K562 (cell line): Measurements from ENCODE around the gene PET100. TPM values are rescaled to one million over a fixed set of nuclear protein-coding genes. Genes with fewer than 3 reads are reported as not detected.

Experiments used
- ATAC-seq: fragments of 200-7000 bp; cut with Tn5 transposase; 3 replicates; pipeline ENCODE4 v1.9.1; 2020; ENCODE audit warnings: moderate library complexity
- BruUV-seq: library from RNA; stranded (reverse); fragments of 400-500 nt; replicated peaks from 2 replicates; lab custom pipeline; 2021; lab: Mats Ljungman, UMichigan
- CTCF ChIA-PET: fragments of 300-600 bp; formaldehyde crosslinking; extraction: SDS; loops from one replicate; lab custom pipeline; 2021; ENCODE audit warnings: low intra/inter-chr PET ratio; lab: Yijun Ruan, JAX
- POLR2A ChIA-PET: fragments of 300-600, 350-650 bp; sonication (Branson Sonifier 250); formaldehyde crosslinking; extraction: SDS; loops from one replicate; lab custom pipeline; 2021; ENCODE audit warnings: antibody characterized with exemption, inconsistent platforms; lab: Yijun Ruan, JAX
- DNase-seq, 4 experiments: peaks; one replicate each; pipeline versions ENCODE4 v3.0.0 to v3.0.0-alpha.2; 2011 to 2018; ENCODE audit warnings: low spot score in 3 of 4, mixed read lengths in 3 of 4; ENCODE audit errors: extremely low read depth in 1 of 4
- FAIRE-seq: peaks from 2 replicates; lab custom pipeline; 2011; peaks lifted over from hg19 to GRCh38; lab: Jason Lieb, UNC
- H2AFZ ChIP-seq: 2 replicates; pipeline ENCODE4 v1.6.0; 2011; ENCODE audit warnings: low read depth, low read length, control low read depth, inconsistent platforms
- H3K27ac ChIP-seq: fragments of 200-600 bp; 3 replicates; pipeline ENCODE4 v1.8.0; 2011; ENCODE audit warnings: low read depth, mild to moderate bottlenecking, control low read depth, inconsistent platforms, low read length, moderate library complexity, mixed read lengths; ENCODE audit errors: extremely low read depth
- H3K27me3 ChIP-seq, 2 experiments: fragments of 300-600 bp in 1 of 2; 2 replicates in 1 of 2; 3 replicates in 1 of 2; pipeline versions ENCODE4 v1.6.0 to v1.8.0; 2011; ENCODE audit warnings: inconsistent platforms in 2 of 2, low read length in 2 of 2, mild to moderate bottlenecking in 1 of 2, mixed read lengths in 1 of 2, moderate library complexity in 1 of 2; ENCODE audit not compliant: control insufficient read depth in 2 of 2, insufficient read depth in 2 of 2
- H3K36me3 ChIP-seq: fragments of 300-600 bp; 3 replicates; pipeline ENCODE4 v1.8.0; 2011; ENCODE audit warnings: mild to moderate bottlenecking, low read length, inconsistent platforms; ENCODE audit not compliant: control insufficient read depth, insufficient read depth
- H3K4me1 ChIP-seq, 2 experiments: fragments of 200-600 bp in 1 of 2; replicated peaks in 1 of 2; 2 replicates in 1 of 2; 3 replicates in 1 of 2; pipeline versions ENCODE4 v1.5.1 to v1.8.0; 2011; ENCODE audit warnings: inconsistent platforms in 2 of 2, low read length in 2 of 2, mild to moderate bottlenecking in 1 of 2, mixed read lengths in 1 of 2, moderate library complexity in 1 of 2; ENCODE audit not compliant: control insufficient read depth in 2 of 2, insufficient read depth in 2 of 2
- H3K4me2 ChIP-seq: 2 replicates; pipeline ENCODE4 v1.6.1; 2011; ENCODE audit warnings: low read length, control low read depth, inconsistent platforms, mixed read lengths; ENCODE audit not compliant: insufficient read depth
- H3K4me3 ChIP-seq: fragments of 200-600 bp; sonication (generic), shearing (Covaris generic); 2 replicates; pipeline ENCODE4 v1.5.1; 2016; ENCODE audit warnings: control low read depth, inconsistent platforms
- H3K79me2 ChIP-seq: fragments of 200-600 bp; 3 replicates; pipeline ENCODE4 v1.8.0; 2011; ENCODE audit warnings: low read length, inconsistent platforms; ENCODE audit not compliant: control insufficient read depth, insufficient read depth
- H3K9ac ChIP-seq, 2 experiments: 2 replicates each; pipeline versions ENCODE4 v1.6.0 to v1.6.1; 2011; ENCODE audit warnings: low read depth in 2 of 2, low read length in 2 of 2, control low read depth in 1 of 2, inconsistent platforms in 1 of 2, mild to moderate bottlenecking in 1 of 2, mixed read lengths in 1 of 2; ENCODE audit not compliant: insufficient read depth in 1 of 2
- H3K9me1 ChIP-seq: one replicate; pipeline ENCODE4 v1.6.0; 2011; ENCODE audit warnings: inconsistent platforms, mild to moderate bottlenecking, low read length, moderate library complexity; ENCODE audit not compliant: control insufficient read depth, insufficient read depth
- H3K9me3 ChIP-seq: replicated peaks from 2 replicates; pipeline ENCODE4 v1.5.1; 2011; ENCODE audit warnings: low read depth, low read length, inconsistent platforms; ENCODE audit not compliant: control insufficient read depth, insufficient read depth
- H4K20me1 ChIP-seq: replicated peaks from 2 replicates; pipeline ENCODE4 v1.6.1; 2011; ENCODE audit warnings: low read length, inconsistent platforms, mixed read lengths; ENCODE audit not compliant: control insufficient read depth, insufficient read depth
- HCFC1 ChIP-seq: IDR thresholded peaks from 2 replicates; pipeline ENCODE4 v1.6.1; 2012; ENCODE audit warnings: low read depth, low read length, improper control_type of control experiment
- HDAC6 ChIP-seq: IDR thresholded peaks from 2 replicates; pipeline ENCODE4 v1.6.1; 2012; ENCODE audit warnings: low read depth, mild to moderate bottlenecking, control low read depth, inconsistent platforms, low read length, moderate library complexity
- NCOA2 ChIP-seq, 2 experiments: fragments of 450-650 bp; IDR thresholded peaks; 2 replicates each; pipeline ENCODE4 v1.6.1; 2018; ENCODE audit warnings: mild to moderate bottlenecking in 2 of 2, moderate library complexity in 1 of 2; ENCODE audit not compliant: partially characterized antibody in 2 of 2
- ZBTB2 ChIP-seq: fragments of 450-650 bp; IDR thresholded peaks from 2 replicates; pipeline ENCODE4 v1.6.1; 2016; ENCODE audit warnings: antibody characterized with exemption
- ZHX1 ChIP-seq: fragments of 150-350 bp; conservative IDR thresholded peaks from 2 replicates; pipeline ENCODE4 v1.6.1; 2014; ENCODE audit warnings: low read length
- WGBS: fragments of 100-300 bp; shearing (Covaris generic); methylation state at CpG from one replicate; pipeline ENCODE4 v1.1.6; 2016; ENCODE audit warnings: low coverage, mixed read lengths; ENCODE audit not compliant: insufficient coverage; ENCODE audit errors: missing lambda C conversion rate; 5-methylcytosine and 5-hydroxymethylcytosine counted together
- in situ Hi-C: fragments of 300-500 bp; cut with MboI; formaldehyde crosslinking; loops from 4 replicates; pipeline ENCODE4 v1.15.0; 2018; ENCODE audit warnings: inconsistent platforms, mixed read lengths
- intact Hi-C: fragments of 100-400 bp; cut with micrococcal nuclease; formaldehyde crosslinking; loops from 2 replicates; pipeline ENCODE4 v1.14.2; 2022
- polyA plus RNA-seq, 8 experiments: library from polyadenylated mRNA; depleted of rRNA in 4 of 8; stranded (reverse) in 5 of 8; unstranded in 3 of 8; fragments of >200 nt; fragmentation: Nextera tagmentation in 2 of 8; fragmentation: Illumina TruSeq in 1 of 8; extraction: Ambion mirVana in 2 of 8; extraction: Trizol in 1 of 8; gene quantifications; 2 replicates each; pipeline versions ENCODE4 v1.2.1 to v1.2.3, GENCODE V29; 2011 to 2014; ENCODE audit warnings: inconsistent platforms in 1 of 8, missing spikeins in 1 of 8
- total RNA-seq, 7 experiments: library from RNA; depleted of rRNA in 6 of 7; stranded (reverse); fragments of >200 nt in 6 of 7; fragmentation: Illumina TruSeq in 2 of 7; extraction: Trizol in 2 of 7; gene quantifications; 2 replicates each; pipeline versions ENCODE4 v1.2.1 to v1.2.3, GENCODE V29; 2011 to 2021; ENCODE audit warnings: low replicate concordance in 1 of 7

The PET100 gene
- total and polyA plus RNA-seq, 9 of the 15 experiments (the other 6 are each of a cell fraction or from before 2014, with no cell fraction given) = 62.3 to 351 (median 98.3) TPM

GRCh38 chr19:7643031-7643415 is 13.4 kb downstream of the PET100 start:
- intact Hi-C loops (no loop called here), in situ Hi-C loops (no loop called here)
- DNase-seq (no peak), ATAC-seq (no peak), FAIRE-seq (no peak)
- H3K27me3 ChIP-seq = no peaks in the 10 kb centered on the region; a peak in 1 of 5 replicates
- H3K36me3 ChIP-seq = peaks cover 77% of the 10 kb centered on the region; the same call in 2 of the 3 replicates
- peaks cover 6% of the 10 kb centered on the region; the same call in 1 of the 2 replicates for H3K9me3 ChIP-seq
- H3K4me3 ChIP-seq = no peak overlapping the region
- BruUV-seq = no TSS peak
- 0 out of 4 replicates have a peak overlapping the region, but pooled peaks of 1 of the 2 experiments have one; percentile 14 for H3K9ac ChIP-seq
- H3K79me2 ChIP-seq = peaks cover 26% of the 10 kb centered on the region
- TF ChIP-seq ZBTB2 = no peak
- TF ChIP-seq HDAC6 = no peak
- TF ChIP-seq ZHX1 = no peak
- no peak for TF ChIP-seq NCOA2 (IDR thresholded peaks at IDR 0.05; ENCODE audit: partially characterized antibody in 2 of 2)
- TF ChIP-seq HCFC1 = no peak
- peaks cover 3 to 73% of the 10 kb centered on the region in 2 experiments; a peak in 4 of 5 replicates for H3K4me1 ChIP-seq
- no peak overlapping the region for H3K27ac ChIP-seq
- H2AFZ ChIP-seq = no peak overlapping the region
- H4K20me1 ChIP-seq = peaks cover 21% of the 10 kb centered on the region
- 96% methylated on average over 5 of the region's 8 CpGs for WGBS
- no peak overlapping the region for H3K4me2 ChIP-seq
- ChIA-PET CTCF (no interaction called here), POLR2A (no interaction called here)
- H3K9me1 ChIP-seq = no peaks in the 10 kb centered on the region
